GM04504 (cell line): ENCODE measurements around the gene SH3D21.

Experiments used
- DNase-seq: peaks from one replicate; pipeline ENCODE4 v3.0.0-alpha.2; 2012; ENCODE audit warnings: low read depth

The SH3D21 gene

DNA sequence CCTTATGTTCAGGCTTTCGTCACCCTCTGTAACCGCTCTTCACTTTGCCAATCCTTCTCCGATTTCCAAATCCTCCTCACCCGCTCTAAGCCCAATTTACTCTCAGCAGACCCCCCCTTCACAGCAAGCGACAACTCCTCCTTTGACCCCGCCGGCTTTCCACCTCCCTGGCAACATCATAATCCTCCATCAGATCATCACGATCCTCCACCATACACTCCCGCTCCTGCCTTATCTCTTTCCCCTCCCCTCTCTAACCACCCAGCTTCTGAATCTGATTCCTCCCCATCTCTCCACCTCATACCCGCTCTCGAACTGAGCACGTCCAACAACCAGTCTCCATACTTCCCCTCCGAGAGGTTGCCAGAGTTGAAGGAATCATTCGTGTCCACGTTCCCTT, 24.8 kb downstream of the SH3D21 start:
- DNase-seq, result no peak

DNA sequence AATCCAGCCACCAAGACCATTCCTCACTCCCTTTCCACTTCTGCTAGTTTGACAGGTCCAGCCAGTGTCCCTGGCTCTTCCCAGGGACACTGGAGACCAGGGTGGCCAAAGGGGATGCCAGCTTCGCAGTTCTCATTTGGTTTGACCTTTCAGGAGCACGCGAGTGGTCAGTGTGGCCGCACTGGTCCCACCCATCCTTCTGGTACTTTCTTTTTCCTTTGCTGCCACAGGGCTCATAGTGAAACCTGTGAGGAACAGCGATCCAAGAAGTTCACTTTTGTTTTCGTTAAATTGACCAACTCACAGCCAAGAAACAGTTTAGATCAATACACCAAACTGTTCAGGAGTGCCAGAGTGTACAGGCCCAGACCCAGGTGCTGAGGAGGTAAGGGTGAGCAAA, 31.7 kb downstream of the SH3D21 start:
- no peak for DNase-seq

DNA sequence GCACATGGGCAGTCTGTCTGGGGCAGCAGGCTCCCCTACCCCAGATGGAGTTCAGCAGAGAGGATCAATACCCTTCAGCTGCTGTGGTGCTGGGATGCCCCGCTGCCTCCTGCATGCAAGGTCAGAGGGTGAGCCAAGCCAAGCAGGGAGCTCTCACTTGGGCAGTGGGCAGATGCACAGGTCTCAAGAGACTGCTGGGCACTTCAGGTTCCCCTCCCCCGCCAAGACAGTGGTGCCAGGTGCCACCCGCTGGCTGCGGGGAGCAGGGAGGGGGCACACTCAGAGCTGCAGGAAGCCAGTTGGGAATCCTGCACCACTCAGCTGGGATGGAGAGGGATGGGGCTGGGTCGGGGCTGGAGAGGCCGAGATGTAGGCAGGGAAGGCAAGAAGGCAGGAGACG, 33.0 kb downstream of the SH3D21 start:
- DNase-seq, result no peak

DNA sequence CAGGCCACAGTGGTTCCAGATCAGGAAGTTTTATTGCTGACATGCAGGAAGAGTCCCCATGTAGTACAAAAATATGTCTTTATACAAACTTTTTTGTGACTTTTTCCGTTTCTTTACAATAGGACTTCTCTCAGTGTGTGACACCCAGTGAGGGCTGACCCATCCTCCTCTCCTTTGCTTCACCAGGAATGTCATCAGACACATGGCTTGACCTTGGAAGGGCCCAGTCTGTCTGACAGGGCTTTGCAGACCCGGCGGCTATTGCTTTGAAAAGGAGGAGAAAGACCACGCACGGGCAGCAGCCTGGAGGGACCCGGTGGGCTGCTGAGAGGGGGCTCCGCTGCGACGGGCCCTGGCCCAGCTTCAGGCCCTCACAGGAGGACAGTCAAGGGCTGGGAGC, 33.4 kb downstream of the SH3D21 start:
- no peak for DNase-seq

DNA sequence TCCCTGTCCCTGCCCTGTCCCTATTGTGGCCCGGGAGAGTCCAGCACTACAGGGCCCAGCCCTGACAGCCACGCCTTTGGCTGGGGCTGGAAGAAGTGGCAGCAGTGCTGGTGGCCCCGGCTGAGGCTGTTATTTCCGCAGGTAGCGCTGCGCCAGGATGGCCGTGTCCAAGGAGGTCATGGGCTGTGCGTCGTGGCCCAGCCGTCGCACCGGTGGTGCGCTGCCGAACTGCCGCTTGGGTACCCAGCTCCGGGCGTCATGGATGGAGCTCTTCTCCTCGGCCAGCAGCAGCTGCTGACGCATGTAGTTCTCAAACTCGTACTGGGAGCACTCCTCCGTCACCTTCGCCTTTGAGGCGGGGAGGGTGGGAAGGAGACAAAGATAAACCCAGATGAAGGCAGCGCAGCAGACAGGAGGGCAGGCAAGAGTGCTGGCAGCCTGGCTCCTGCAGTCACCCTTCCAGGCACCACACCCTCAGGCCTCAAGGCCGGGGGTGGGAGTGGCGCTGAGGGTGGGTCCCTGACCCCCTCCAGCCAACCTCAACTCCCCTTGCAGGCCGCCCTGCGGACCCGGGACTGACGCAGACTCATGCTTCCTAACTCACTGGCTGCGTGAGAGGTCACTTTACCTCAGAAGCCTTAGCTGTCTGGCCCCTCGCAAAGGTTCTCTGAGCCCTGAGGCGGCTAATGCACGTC, 35.6 kb downstream of the SH3D21 start:
- no peak for DNase-seq

DNA sequence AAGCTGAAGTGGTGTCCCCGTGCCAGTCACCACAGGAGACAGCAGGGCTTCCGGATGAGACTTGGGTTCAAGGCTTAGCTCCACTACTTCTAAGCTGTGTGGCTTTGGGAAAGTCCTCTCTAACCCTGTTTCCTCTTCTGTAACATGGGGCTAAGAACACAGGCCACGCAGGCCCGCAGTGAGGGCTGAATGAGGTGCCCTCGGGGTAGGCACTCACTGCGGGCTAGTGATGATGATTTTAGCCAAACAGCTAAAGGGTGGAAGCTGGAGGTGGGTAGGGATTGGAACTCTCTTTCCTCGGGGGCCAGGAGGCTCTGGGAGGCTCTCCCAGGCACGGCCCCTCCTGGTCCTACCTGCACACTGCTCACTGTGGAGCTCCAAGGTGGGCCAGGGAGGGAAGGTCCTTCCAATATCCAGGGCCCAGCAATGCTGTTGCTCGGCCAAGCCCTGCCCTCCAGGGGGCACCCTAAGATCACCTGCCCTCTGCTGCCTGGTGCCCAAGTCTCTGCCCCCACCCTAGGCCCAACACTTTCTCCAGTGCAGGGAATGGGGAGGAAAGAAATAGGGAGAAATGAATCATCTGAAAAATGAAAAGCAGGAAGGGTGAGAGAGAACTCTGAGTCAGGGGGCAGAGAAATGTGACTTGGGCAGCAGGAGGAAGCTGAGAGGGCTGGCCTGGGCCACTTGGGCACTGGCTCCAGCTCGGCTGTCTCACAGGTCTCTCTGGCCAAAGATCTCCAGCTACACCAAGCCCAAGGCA, 36.4 kb downstream of the SH3D21 start:
- DNase-seq, result no peak

DNA sequence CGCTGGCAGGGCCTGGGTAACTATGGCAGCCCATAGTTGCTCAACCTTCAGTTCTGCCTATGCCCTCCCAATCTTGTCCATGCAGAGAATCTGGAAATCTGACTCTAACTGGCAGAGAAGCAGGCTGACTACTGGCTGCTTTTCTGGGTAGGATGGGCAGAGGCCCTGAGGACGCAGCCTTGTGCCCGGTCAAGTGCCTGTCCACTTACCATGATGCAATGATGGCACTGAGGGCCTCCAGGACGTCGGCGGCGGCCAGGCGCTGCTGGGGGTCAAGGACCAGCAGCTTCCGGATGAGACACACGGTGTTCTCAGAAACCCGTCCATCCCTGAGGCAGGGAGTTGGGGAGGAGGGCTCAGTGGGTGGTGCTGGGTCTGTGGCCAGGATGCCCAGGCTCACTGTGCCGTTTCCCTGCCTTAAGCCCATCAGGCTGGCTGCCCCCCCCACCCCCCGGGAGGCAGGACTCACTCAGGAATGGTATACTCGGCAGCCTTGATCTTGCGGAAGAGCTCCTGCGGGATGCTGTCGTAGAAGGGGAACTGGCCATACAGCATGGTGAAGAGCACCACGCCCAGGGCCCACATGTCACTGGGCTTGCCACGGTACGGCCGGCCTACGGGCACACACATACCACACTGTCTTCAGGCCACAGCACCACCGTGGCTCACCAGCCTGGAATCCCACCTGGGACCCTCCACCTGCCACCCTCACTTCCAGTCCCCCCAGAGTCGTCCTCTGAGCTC, 37.7 kb downstream of the SH3D21 start:
- DNase-seq, result no peak

DNA sequence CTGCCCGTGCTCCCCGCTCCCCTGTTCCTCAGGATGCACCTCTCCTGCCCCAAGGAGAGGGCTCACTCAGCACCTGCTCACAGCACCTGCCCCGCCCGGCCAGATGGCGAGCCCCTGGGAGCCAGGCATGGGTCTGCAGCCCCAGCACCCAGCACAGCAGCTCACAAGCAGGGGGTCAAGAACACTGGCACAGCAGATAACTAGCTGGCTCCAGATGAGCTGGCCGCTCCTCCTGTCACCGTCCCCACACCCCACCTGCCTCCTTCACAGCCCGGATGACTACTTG, 38.2 kb downstream of the SH3D21 start:
- DNase-seq, result no peak

DNA sequence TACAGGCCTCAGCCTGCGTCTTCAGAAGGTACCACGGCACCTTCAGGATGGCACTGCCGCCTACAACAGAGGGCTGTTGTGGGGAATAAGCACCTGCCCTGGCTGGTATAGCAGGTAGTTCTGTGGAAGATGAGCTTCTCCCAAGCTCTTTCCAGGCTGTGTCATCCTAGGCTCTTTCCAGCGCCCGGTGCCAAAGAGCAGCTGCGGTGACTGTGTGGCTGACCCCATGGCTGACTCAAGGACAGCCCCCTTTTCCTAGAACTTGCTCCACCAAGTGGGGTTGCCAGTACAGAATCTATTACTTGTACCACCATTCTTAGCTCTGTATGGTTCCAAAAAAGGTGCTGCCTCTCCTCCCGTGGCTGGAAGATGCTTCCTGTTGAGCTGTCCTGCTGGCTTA, 39.2 kb downstream of the SH3D21 start:
- DNase-seq, result no peak

DNA sequence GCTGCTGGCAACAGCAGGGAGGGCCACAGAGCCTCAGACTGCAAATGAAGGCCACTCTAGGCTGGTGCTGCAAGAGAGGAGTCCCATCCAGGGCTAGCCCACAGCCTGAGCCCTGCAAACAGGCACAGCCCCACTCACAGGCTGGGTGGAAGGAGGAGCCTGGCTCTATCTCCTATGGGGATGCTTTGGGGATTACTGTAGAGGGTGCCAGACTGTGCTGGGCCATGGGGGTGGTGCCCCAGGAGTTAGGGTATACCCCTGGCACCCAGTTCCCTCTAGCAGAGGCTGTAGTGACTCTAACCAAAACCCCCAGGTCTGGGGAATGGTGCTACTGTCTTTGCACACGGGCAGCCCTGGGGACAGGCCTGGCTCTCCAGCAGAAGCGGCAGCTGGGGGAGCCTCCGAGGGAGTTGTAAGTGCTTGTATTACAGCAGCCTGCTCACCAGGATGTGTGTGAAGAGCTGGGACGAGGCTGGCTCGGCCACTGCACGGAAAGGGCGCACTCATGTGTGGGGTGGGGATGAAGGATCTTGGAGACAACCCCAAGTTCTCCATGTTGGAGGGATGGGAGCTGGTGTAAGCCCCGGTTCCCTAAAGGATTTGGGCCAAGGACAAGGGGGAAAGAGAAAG, 40.7 kb downstream of the SH3D21 start:
- DNase-seq, result no peak

DNA sequence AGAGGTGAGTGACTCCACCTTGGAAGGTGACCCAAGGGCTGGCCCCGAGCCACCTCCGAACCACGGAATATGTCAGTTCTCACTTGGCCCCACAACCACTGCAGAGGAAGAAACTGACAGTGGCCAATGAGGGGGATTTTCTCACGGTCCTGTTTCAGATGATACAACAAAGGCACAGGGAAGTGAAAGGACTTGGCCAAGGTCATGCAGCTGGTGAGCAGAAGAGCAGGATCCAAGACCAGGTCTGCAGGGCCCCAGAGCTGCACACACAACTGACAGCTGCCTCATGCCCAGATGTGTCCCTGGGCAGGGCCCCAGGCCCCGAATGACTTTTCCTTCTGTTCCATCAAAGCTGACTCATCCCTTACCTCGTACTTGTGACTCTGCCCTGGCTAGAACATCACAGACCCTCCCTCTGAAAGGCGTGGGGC, 43.1 kb downstream of the SH3D21 start:
- no peak for DNase-seq

DNA sequence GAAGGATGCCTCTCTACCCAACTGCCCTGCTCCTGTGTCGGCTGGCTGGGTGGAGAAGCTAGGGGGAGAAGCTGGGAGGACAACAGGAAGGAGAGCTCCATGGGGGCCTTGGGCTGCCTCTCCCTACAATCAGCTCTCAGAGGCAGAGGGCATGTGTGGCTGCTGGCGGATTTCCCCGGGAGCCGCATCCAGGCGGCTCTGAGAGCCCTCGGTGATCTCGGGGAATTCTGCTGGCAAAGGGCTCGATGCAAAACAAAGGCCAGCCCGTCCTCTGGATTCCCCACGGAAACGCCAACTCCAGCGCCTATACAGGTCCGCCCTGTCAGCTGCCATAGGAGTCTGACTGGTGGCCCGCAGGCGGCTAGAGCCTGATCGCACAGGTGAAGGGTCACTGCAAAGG, 43.7 kb downstream of the SH3D21 start:
- DNase-seq, result no peak

DNA sequence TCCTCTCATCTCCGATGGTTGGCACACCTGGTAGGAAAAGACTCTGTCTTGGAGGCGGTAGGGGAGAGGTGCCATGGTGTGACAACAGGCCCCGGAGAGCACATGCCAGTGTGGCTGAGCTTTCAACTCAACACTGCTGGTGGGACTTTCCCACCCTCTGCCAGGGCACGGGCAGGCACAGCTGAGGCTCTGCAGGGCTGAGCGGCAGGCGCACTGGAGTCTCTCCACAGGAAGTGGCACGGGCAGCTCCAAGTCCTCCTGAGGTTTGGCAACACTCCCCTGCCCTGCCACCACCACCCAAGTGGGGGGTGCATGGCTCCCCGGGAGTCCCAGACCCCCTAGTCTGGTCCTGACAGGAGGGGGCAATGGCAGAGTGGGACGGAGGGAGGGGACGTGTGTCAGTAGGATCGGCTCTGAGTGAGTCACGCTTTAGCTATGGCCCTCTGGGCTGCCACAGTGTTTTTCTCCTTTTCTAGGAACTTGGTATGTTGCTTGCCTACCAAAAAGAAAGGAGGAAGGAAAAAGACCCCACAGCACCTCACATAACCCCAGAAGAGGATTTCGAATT, 44.6 kb downstream of the SH3D21 start:
- no peak for DNase-seq

DNA sequence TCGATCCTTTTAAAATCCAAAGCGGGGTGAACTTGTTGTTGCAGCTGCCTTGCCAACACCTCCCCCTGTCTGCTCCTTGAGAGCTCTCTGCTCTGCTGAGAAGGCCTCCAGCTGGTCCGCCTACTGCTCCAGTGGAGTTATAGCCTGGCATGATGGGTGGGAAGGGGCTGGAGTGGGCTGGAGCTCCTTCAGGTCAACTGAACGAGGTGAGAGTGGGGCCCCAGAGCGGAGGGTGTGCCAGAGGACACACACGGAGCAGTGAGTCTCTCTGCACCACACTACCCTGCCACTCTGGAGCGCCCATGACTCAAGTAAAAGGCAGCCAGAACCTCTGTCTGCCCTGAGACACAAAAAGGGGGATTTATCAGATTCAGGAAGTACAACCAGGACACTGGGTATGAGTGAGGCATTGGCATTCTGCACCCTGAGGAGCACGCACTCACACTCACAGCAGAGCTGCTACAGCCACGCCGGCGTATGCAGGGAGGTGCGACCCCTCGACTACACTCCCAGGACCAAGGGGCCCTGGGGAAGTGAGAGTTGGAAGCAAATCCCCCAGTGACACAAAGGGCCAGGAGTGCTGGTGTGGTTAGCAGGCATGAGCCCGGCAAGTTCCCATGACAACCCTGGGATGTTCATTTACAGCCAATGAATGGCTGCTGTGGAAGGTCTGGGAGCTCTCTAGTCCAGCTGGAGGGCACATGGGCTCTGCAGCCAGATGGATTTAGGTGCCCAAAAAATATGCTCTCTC, 45.2 kb downstream of the SH3D21 start:
- DNase-seq, result peak; percentile 82

DNA sequence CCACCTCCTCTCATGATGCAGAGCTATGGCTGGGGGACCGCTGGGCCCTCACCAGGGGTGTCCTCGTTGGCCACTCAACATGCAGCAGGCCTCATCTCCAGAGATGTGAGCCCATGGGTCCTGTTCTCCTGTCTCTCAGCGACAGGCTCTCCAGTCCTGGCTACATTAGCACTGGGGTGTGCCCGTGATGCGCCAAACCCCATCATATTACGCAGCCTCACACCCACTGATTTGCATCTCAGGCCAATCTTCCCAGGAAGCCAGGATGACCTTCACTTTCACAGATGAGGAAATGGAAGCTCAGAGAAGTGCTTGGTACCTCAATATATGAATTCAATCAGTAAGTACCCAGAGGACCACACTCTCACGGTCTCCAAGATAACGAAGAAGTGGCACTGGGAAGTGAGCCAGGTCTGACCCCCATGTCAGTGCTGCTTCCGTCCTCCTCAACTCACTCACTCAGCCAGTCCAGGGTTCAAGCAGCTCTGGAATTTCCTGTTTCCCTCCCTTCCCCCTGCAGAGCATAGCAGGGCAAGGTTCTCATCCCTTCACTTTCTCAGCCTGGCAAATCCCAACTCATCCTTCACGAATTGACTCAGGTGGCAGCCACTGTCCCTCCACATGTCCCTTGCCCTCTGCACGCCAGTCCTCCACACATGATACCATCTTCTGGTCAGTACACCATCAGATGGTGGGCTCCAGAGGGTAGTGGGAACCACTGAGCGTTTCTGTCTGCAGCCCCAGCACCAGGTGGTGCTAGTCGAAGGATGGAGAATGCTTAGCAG, 46.1 kb downstream of the SH3D21 start:
- no peak for DNase-seq

DNA sequence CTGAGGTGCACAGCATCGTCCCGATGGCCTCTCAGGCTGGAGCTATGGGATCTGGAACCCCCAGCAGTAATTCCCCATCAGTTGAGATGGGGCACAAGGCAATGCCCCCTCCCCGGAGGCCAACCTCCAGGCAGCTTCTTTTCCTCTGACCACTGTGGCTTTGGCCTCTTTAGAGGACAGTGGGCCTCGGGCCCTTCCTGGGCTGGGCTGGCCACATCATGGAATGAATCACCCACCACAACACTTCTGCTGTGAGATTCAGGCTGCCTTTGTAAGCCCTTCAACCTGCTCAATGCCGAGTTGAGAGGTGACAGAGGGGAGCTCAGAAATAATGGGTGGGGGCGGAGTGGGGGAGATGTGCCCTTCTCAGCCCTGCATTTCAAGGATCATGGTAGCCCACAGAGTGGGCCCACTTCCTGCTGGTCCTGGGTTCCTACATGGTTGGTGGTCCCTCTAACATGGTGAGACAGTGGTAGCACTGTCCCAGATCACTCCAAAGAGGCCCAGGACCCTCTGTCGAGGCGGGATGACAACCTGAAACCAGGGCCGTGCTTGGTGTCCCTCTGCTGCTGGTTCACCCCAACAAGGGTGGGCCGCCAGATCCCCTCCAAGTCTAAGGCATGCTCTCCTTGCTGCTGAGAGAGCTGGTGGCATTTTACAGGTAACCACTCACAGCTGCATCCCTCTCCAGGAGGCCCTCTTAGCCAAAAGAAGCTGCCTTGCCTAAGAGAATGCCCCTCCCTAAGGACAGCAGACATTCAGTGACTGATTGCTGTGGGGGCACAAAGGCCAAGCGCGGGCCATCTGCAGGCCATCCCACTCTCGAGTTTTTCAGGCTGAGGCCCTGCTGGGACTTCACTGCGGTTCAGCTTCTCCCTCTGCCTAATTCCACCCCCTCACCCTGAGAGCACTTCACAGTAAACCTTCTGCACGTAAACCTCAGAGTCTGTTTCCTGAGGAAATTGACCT, 47.0 kb downstream of the SH3D21 start:
- DNase-seq, result no peak

DNA sequence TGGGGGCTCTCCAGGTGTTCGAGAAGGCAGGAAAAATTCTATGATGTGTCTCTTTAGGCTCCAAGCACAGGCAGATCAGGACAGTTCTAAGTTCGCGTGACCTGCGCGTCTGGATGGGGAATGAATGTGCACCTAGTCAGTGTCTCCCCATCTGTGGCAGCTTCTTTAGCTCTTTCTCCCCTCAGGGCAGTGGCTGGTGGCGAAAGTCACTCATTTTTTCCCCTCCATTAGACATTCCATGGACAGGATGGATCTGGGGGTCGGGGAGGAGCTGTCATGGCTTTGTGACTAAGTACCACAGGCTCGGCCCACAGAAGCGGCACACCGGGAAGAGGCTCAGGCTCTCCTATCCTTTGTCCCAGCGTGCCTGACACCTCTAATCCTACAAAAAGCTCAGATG, 48.3 kb downstream of the SH3D21 start:
- DNase-seq, result no peak

DNA sequence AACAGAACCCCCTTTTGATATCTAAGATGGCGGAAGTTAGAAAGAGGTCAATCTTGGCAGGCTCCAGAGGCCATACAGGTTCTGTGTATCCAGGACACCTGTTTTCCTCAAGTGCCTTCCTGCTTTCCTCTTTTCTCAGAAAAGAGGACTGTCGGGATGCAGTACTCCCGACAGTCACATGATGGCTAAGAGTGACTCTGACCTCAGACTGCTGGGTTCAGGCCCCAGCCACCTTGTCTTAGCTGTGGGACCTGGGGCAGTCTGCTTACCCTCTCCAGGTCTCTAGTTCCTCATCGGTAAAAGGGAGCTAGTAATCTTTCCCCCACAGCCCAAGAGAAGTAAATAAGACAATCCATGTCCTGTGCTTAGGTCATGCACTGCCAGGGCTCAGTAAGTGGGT, 49.6 kb downstream of the SH3D21 start:
- DNase-seq, result no peak

DNA sequence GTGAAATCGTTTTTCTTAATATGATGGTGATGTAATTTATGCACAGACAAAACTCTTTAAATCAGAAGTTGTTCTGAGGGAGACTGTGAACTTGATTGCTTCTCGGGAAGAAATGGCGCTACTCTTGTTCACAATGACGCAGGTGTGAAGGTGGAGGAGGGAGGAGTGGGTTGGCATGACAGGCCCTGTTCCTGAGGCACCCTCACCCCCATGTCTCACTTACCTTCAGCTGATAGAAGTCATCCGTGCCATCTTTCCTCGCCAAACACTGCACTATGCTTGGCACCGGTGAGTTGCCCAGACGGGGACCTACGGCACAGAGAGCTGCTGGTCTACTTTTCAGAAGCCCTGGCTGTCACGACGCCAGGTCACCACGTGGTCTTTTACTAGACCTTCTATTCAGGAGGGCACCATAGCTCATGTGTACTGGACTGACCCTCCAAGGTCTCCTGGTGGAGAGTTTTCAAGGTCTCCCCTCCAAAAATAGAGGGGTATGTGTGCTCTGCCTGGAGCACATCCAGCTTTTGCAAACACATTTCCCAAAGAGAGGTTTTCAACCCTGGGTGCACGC, 52.4 kb downstream of the SH3D21 start:
- no peak for DNase-seq
